ENCODE measurements around the gene RAC2. TPM values are rescaled to one million over a fixed set of nuclear protein-coding genes. Genes with fewer than 3 reads are reported as not detected.

The RAC2 gene
- total and polyA plus RNA-seq, 9 of the 15 experiments (the other 6 are each of a cell fraction or from before 2014, with no cell fraction given): 22.7 to 103 (median 43.3) TPM

DNA sequence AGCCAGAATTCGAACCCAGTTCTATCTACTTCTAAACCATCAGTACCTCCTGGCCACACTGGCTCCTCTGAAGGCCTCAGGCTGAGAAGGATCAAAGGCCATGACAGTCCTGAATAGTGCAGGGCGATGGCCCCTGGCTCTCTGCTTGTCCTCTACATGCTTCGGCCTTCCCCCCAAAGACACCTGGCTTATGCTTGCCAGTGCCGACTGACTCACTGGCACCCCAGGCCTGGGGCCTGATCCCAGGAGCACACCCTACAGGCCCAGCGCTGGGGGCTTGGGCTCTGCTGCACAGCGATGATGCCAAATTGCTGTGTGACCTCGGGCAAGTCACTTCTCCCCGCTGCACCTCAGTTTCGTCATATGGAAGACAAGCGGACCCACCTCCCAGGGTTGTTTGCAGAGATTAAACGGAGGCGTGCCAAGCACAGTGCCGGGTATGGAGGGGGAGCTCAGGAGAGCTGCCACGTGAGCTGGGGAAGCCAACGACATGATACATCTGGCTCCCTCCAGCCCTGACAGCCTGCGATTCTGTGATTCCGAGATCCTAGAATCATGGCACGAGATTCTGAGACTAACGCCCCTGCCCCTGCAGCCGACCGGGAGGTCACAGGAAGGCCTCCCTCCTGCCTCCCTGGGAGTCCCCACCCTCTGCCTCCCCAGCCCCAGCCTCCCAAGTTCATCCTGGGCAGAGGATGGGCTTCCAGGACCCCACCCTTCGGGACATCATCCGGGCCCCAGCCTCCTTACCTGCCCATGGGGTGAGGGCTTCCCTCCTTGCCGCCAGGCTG is 32.8 kb downstream of the RAC2 start:
- no peaks in the 10 kb centered on the region for H3K79me2 ChIP-seq (ENCODE audit: control insufficient read depth, insufficient read depth, low read length)
- TF ChIP-seq CHD4 (IDR thresholded peaks at IDR 0.05; ENCODE audit: insufficient read depth, insufficient replicate concordance, low read depth, low read length, poor library complexity, severe bottlenecking) (no peak), LARP7 (IDR thresholded peaks at IDR 0.05) (no peak), ZNF717 (CRISPR knock-in tag; IDR thresholded peaks at IDR 0.05) (no peak), C11orf30 (IDR thresholded peaks at IDR 0.05; ENCODE audit: low read depth) (no peak), ZKSCAN3 (CRISPR knock-in tag; IDR thresholded peaks at IDR 0.05) (no peak)
- TF ChIP-seq, protein P1, sequence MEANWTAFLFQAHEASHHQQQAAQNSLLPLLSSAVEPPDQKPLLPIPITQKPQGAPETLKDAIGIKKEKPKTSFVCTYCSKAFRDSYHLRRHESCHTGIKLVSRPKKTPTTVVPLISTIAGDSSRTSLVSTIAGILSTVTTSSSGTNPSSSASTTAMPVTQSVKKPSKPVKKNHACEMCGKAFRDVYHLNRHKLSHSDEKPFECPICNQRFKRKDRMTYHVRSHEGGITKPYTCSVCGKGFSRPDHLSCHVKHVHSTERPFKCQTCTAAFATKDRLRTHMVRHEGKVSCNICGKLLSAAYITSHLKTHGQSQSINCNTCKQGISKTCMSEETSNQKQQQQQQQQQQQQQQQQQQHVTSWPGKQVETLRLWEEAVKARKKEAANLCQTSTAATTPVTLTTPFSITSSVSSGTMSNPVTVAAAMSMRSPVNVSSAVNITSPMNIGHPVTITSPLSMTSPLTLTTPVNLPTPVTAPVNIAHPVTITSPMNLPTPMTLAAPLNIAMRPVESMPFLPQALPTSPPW (CRISPR knock-in tag; IDR thresholded peaks at IDR 0.05): no peak
- DNase-seq (ENCODE audit: extremely low read depth in 1 of 4, low spot score in 3 of 4): no peak
- no peaks in the 10 kb centered on the region for H3K9me3 ChIP-seq (replicated peaks; ENCODE audit: control insufficient read depth, insufficient read depth, low read depth, low read length)
- H3K4me1 ChIP-seq (replicated peaks in 1 of 2; ENCODE audit: control insufficient read depth in 2 of 2, insufficient read depth in 2 of 2, low read length in 2 of 2): peaks cover 0 to 27% of the 10 kb centered on the region in 2 experiments; a peak in 3 of 5 replicates
- peak overlapping the region in 1 of 2 experiments; percentile 36; a peak in 2 of 4 replicates for H3K9ac ChIP-seq (ENCODE audit: insufficient read depth in 1 of 2, low read depth in 2 of 2, low read length in 2 of 2)
- ATAC-seq: no peak
- H3K4me3 ChIP-seq: no peak overlapping the region
- H2AFZ ChIP-seq (ENCODE audit: low read depth, low read length): no peak overlapping the region
- H4K20me1 ChIP-seq (replicated peaks; ENCODE audit: control insufficient read depth, insufficient read depth, low read length): no peaks in the 10 kb centered on the region
- CTCF ChIA-PET (ENCODE audit: low intra/inter-chr PET ratio): no interaction called here
- WGBS (ENCODE audit: insufficient coverage, low coverage, missing lambda C conversion rate): 34% methylated on average over 16 of the region's 24 CpGs
- no peak overlapping the region for H3K4me2 ChIP-seq (ENCODE audit: insufficient read depth, low read length)
- in situ Hi-C loops (cut with MboI) (no loop called here), intact Hi-C loops (cut with micrococcal nuclease) (no loop called here)
- no peak overlapping the region for H3K27ac ChIP-seq (ENCODE audit: extremely low read depth, low read depth, low read length)
- POLR2A ChIA-PET: interaction anchor here (0.5 to 1.0 kb wide), 2 partner anchors 12 to 279 kb away, joined by 3 read pairs; no protein-coding TSS in a partner anchor
- no peaks in the 10 kb centered on the region for H3K36me3 ChIP-seq (ENCODE audit: control insufficient read depth, insufficient read depth, low read length)
- BruUV-seq (replicated peaks): no TSS peak
- FAIRE-seq: no peak
- H3K27me3 ChIP-seq (ENCODE audit: control insufficient read depth in 2 of 2, insufficient read depth in 2 of 2, low read length in 2 of 2): peaks cover 0 to 15% of the 10 kb centered on the region in 2 experiments; a peak in 2 of 5 replicates
- H3K9me1 ChIP-seq (ENCODE audit: control insufficient read depth, insufficient read depth, low read length): no peaks in the 10 kb centered on the region

Measured in K562 (cell line).